Spleen (tissue), 11 donors: ENCODE data around the gene STAC. TPM values are rescaled to one million over a fixed set of nuclear protein-coding genes. Genes with fewer than 3 reads are reported as not detected.

Source experiments
- DNase-seq: peaks from one replicate; pipeline ENCODE4 v3.0.0-alpha.2; 2020
- H3K27ac ChIP-seq, 8 donors: fragments of 200-600 bp; sonication (generic) in 7 of 8; 1 replicate in 4 of 8; 2 replicates in 4 of 8; pipeline versions ENCODE4 v1.5.0 to v1.8.0; 2016 to 2021; ENCODE audit warnings: inconsistent platforms in 4 of 8, mild to moderate bottlenecking in 4 of 8, moderate library complexity in 1 of 8
- H3K27me3 ChIP-seq, 7 donors: fragments of 200-600 bp; sonication (generic) in 6 of 7; replicated peaks in 1 of 7; 1 replicate in 4 of 7; 2 replicates in 3 of 7; pipeline versions ENCODE4 v1.5.0 to v1.8.0; 2016 to 2021; ENCODE audit warnings: inconsistent platforms in 3 of 7, mild to moderate bottlenecking in 1 of 7
- H3K36me3 ChIP-seq, 6 donors: fragments of 200-600 bp; sonication (generic) in 5 of 6; 1 replicate in 4 of 6; 2 replicates in 2 of 6; pipeline versions ENCODE4 v1.5.0 to v1.8.0; 2016 to 2021; ENCODE audit warnings: inconsistent platforms in 2 of 6
- H3K4me1 ChIP-seq, 6 donors: fragments of 200-600 bp; sonication (generic) in 5 of 6; 1 replicate in 3 of 6; 2 replicates in 3 of 6; pipeline versions ENCODE4 v1.5.0 to v1.8.0; 2016 to 2021; ENCODE audit warnings: inconsistent platforms in 3 of 6
- H3K4me3 ChIP-seq, 8 donors: fragments of 200-600 bp; sonication (generic) in 7 of 8; 1 replicate in 4 of 8; 2 replicates in 4 of 8; pipeline versions ENCODE4 v1.5.0 to v1.8.0; 2016 to 2021; ENCODE audit warnings: inconsistent platforms in 4 of 8, mild to moderate bottlenecking in 4 of 8, moderate library complexity in 2 of 8
- H3K9me3 ChIP-seq, 8 donors: fragments of 200-600 bp; sonication (generic) in 7 of 8; 1 replicate in 4 of 8; 2 replicates in 4 of 8; pipeline versions ENCODE4 v1.5.0 to v1.8.0; 2016 to 2021; ENCODE audit warnings: inconsistent platforms in 4 of 8
- POLR2A ChIP-seq, 3 donors: fragments of 450-650 bp; IDR thresholded peaks; one replicate each; pipeline ENCODE4 v1.5.1; 2017; ENCODE audit warnings: antibody characterized with exemption in 3 of 3, mild to moderate bottlenecking in 1 of 3
- POLR2AphosphoS5 ChIP-seq, 3 donors: sonication (generic); formaldehyde crosslinking; IDR thresholded peaks; one replicate each; pipeline ENCODE4 v1.5.1; 2017; ENCODE audit warnings: antibody characterized with exemption in 3 of 3
- WGBS, 5 donors: extraction: QIAGEN DNeasy Blood & Tissue Kit in 3 of 5; methylation state at CpG; one replicate each; pipeline versions ENCODE4 v1.1.5 to v1.1.7; 2013 to 2018; 5-methylcytosine and 5-hydroxymethylcytosine counted together
- intact Hi-C: fragments of 100-400 bp; cut with DNase I; formaldehyde crosslinking; loops from one replicate; pipeline ENCODE4 v1.15.0; 2023; ENCODE audit warnings: low total_unique reads
- polyA plus RNA-seq, 3 donors: library from polyadenylated mRNA; stranded (reverse); fragments of 200-250 nt; gene quantifications; one replicate each; pipeline ENCODE4 v1.2.1, GENCODE V29; 2013
- total RNA-seq, 7 donors: library from RNA; depleted of rRNA in 3 of 7; stranded (reverse); fragments of >200 nt in 3 of 7; fragmentation: NEBNext Ultra II Directional in 4 of 7; extraction: Animal tissue kit (Norgen Biotek cat#: 25700) in 4 of 7; gene quantifications; one replicate each; pipeline versions ENCODE4 v1.1.0 to v1.2.1, GENCODE V29; 2016 to 2021
- TF ChIP-seq, protein P1 (sequence below), 11 experiments: fragments of 200-600 bp in 7 of 11; fragments of 450-650 bp in 4 of 11; sonication (generic) in 4 of 11; IDR thresholded peaks in 8 of 11; conservative IDR thresholded peaks in 3 of 11; 1 replicate in 7 of 11; 2 replicates in 4 of 11; pipeline versions ENCODE4 v1.4.0 to v1.8.0; 2016 to 2021; ENCODE audit warnings: antibody characterized with exemption in 11 of 11, inconsistent platforms in 4 of 11, mild to moderate bottlenecking in 1 of 11
- donor health status: healthy with polysubstance abuse.
- donor health status: DM: no; HTN: no; CAD: no; lungs with moderate emphysema.
- donor health status: DM: no; HTN: no; CAD: no.
- donor health status: Bipolar disorder and iron deficiency.
- donor health status: healthy.
- donor health status: DM: no; HTN: no; CAD: no.
- donor health status: DM: yes; HTN: yes; CAD: no.

The STAC gene
- total and polyA plus RNA-seq, 10 donors, result 0.08 to 2.9 (median 0.60) TPM

DNA sequence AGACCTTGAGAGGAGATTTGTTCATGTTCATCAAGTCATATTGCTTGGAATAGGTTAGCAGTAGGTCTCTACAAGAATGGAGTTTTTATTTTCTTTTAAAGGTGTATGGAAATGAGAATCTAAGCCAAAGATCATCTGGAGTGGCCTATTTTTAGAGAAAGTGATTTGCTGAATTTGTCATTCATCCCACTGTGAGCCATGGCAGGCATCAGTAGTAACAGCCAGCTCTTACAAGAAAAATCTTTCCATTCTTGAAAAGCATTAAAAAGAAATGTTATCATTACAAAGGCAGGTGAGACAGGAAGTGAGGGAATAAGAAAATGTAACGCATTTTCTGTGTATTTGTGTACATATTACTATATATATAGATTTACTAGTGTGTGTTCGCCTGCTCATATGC lies 29.6 kb downstream of the STAC start:
- intact Hi-C loops, result no loop called here
- 88 to 92% (median 89%) methylated on average over 2 of the region's 2 CpGs for WGBS, 5 donors

DNA sequence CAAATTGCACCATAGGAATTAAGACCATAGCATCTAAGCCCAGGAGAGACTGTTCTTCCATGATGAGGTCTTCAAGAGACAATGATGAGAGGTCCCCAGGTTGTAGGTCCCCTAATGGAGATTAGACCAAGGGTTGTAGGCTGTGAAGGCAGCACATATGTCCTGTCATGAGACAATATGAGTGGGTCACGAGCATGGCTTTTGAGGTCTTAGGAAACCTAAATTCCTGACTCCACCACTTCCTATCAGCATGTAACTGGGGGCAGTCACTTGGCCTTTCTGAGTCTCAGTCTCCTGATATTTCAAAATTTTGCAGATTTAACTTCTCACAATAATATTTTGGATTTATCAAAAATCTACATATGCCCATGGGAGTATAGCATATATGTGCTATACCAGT lies 31.3 kb downstream of the STAC start:
- Histone ChIP-seq H3K27ac (no peak overlapping the region), H3K4me1 (no peaks in the 10 kb centered on the region), H3K36me3 (no peaks in the 10 kb centered on the region), H3K9me3 (peaks cover 0 to 20% (median 12%) of the 10 kb centered on the region in 8 donors), H3K4me3 (no peak overlapping the region), H3K27me3 (no peaks in the 10 kb centered on the region)
- TF ChIP-seq POLR2A (IDR thresholded peaks at IDR 0.05), result no peak
- TF ChIP-seq, protein P1, sequence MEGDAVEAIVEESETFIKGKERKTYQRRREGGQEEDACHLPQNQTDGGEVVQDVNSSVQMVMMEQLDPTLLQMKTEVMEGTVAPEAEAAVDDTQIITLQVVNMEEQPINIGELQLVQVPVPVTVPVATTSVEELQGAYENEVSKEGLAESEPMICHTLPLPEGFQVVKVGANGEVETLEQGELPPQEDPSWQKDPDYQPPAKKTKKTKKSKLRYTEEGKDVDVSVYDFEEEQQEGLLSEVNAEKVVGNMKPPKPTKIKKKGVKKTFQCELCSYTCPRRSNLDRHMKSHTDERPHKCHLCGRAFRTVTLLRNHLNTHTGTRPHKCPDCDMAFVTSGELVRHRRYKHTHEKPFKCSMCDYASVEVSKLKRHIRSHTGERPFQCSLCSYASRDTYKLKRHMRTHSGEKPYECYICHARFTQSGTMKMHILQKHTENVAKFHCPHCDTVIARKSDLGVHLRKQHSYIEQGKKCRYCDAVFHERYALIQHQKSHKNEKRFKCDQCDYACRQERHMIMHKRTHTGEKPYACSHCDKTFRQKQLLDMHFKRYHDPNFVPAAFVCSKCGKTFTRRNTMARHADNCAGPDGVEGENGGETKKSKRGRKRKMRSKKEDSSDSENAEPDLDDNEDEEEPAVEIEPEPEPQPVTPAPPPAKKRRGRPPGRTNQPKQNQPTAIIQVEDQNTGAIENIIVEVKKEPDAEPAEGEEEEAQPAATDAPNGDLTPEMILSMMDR (IDR thresholded peaks at IDR 0.05 in 8 of 11, conservative IDR thresholded peaks at IDR 0.05 in 3 of 11), result no peak
- TF ChIP-seq POLR2AphosphoS5 (IDR thresholded peaks at IDR 0.05), result no peak
- WGBS, 5 donors, result 57 to 89% (median 74%) methylated on average over 1 of the region's 1 CpG
- intact Hi-C loops, result no loop called here
- no peak for DNase-seq

More for the DNA sequence above, 29.6 kb downstream of the STAC start:
- H3K27ac ChIP-seq, result no peak overlapping the region
- peaks cover 0 to 7% (median 2%) of the 10 kb centered on the region in 8 donors for H3K9me3 ChIP-seq
- no peaks in the 10 kb centered on the region for H3K27me3 ChIP-seq
- no peaks in the 10 kb centered on the region for H3K36me3 ChIP-seq
- no peak for DNase-seq
- no peak overlapping the region for H3K4me3 ChIP-seq
- no peaks in the 10 kb centered on the region for H3K4me1 ChIP-seq
- no peak for TF ChIP-seq POLR2A (IDR thresholded peaks at IDR 0.05)
- TF ChIP-seq, protein P1 (IDR thresholded peaks at IDR 0.05 in 8 of 11, conservative IDR thresholded peaks at IDR 0.05 in 3 of 11), result no peak
- TF ChIP-seq POLR2AphosphoS5 (IDR thresholded peaks at IDR 0.05), result no peak

DNA sequence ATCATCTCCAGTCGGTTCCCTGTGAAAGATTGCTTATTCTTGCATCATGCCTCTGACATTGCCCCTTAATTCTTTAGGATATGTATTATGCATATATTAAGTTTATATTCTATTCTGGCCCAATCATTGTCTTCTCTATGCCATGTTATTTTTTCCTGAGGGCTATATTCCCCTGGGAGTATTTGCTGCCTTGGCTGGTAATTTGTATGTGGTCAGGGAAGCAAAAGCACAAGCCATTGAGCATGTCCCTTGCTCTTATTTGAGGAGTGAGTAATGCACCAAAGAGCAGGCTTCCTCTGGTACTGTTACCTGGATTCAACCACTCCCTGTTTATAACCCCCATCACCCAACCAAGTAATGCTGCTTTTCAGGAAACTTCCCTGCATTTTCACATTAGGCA lies 36.3 kb downstream of the STAC start:
- Histone ChIP-seq H3K27me3 (no peaks in the 10 kb centered on the region), H3K36me3 (no peaks in the 10 kb centered on the region), H3K4me3 (no peak overlapping the region), H3K4me1 (no peaks in the 10 kb centered on the region), H3K9me3 (peaks cover 0 to 20% (median 12%) of the 10 kb centered on the region in 8 donors), H3K27ac (no peak overlapping the region)
- intact Hi-C loops, result no loop called here
- WGBS, 5 donors, result 0 to 98% (median 91%) methylated on average over 1 of the region's 1 CpG
- TF ChIP-seq POLR2AphosphoS5 (IDR thresholded peaks at IDR 0.05) (no peak), POLR2A (IDR thresholded peaks at IDR 0.05) (no peak)
- TF ChIP-seq, protein P1 (IDR thresholded peaks at IDR 0.05 in 8 of 11, conservative IDR thresholded peaks at IDR 0.05 in 3 of 11), result no peak
- no peak for DNase-seq

DNA sequence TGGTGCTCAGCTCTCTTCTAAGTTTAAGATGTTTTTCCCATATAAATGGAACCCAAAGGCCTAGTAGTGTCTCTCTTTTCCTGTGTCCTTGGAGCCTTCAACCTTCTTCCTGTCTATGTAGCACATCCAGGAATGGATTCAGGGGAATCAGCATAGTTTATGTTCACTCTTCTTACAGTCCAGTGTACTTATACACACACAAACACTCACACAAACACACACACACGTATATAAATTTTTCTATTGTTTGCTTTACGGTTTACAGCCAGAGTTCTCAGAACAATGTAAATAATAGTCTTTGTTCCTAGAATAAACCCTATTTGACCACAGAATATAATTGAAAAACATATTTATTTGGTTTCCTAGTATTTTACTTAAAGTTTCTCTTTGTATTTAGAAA lies 36.9 kb downstream of the STAC start:
- DNase-seq, result no peak
- H3K27me3 ChIP-seq, result no peaks in the 10 kb centered on the region
- H3K9me3 ChIP-seq, result peaks cover 0 to 20% (median 12%) of the 10 kb centered on the region in 8 donors
- no peak overlapping the region for H3K4me3 ChIP-seq
- intact Hi-C loops, result no loop called here
- H3K4me1 ChIP-seq, result no peaks in the 10 kb centered on the region
- H3K27ac ChIP-seq, result no peak overlapping the region
- no peak for TF ChIP-seq POLR2AphosphoS5 (IDR thresholded peaks at IDR 0.05)
- TF ChIP-seq, protein P1 (IDR thresholded peaks at IDR 0.05 in 8 of 11, conservative IDR thresholded peaks at IDR 0.05 in 3 of 11), result no peak
- no peak for TF ChIP-seq POLR2A (IDR thresholded peaks at IDR 0.05)
- WGBS, 5 donors, result 73 to 83% (median 74%) methylated on average over 2 of the region's 2 CpGs
- no peaks in the 10 kb centered on the region for H3K36me3 ChIP-seq
